ENCODE results near the gene ZFP82. TPM values are rescaled to one million over a fixed set of nuclear protein-coding genes. Genes with fewer than 3 reads are reported as not detected.

The ZFP82 gene
- total RNA-seq, result 5.4 TPM
- long read RNA-seq, transcript ZFP82-201 (5 exons, 2,623 nt), result major isoform, 6 of 10 reads
- long read RNA-seq, partial matches to known transcripts, result 0 of 10 reads
- long read RNA-seq, other reads (novel, unspliced or antisense), result 4 of 10 reads

- TF ChIP-seq CTCF (IDR thresholded peaks at IDR 0.05), result no peak
- peak; percentile 99 for ATAC-seq
- peak within 1 kb of the TSS; percentile 79 for H3K4me3 ChIP-seq
- no peaks in the 10 kb centered on the region for H3K36me3 ChIP-seq
- H3K27ac ChIP-seq, result peak within 1 kb of the TSS; percentile 91
- DNase-seq, result peak; percentile 91
- peaks cover 11% of the 10 kb centered on the region for H3K4me1 ChIP-seq
- H3K27me3 ChIP-seq, result no peaks in the 10 kb centered on the region
- no peaks in the 10 kb centered on the region for H3K9me3 ChIP-seq
- intact Hi-C loops (cut with DNase I), result no loop called here
These were observed at the start of gene ZFP82 for GRCh38 chr19:36418287-36419001. Gene ZFP82, minus strand, starts transcription at chr19:36418644. Its CDS starts 8,855 bp downstream, at chr19:36409789.

GRCh38 chr19:36460046-36460445, 41.6 kb upstream of the ZFP82 start:
- TF ChIP-seq CTCF (IDR thresholded peaks at IDR 0.05), result no peak
- Histone ChIP-seq H3K4me3 (no peak overlapping the region), H3K36me3 (no peaks in the 10 kb centered on the region), H3K9me3 (peaks cover 22% of the 10 kb centered on the region), H3K27ac (no peak overlapping the region), H3K4me1 (no peaks in the 10 kb centered on the region), H3K27me3 (no peaks in the 10 kb centered on the region)
- no peak for ATAC-seq
- no peak for DNase-seq
- intact Hi-C loops (cut with DNase I), result no loop called here

- Histone ChIP-seq H3K27ac (no peak overlapping the region), H3K27me3 (no peaks in the 10 kb centered on the region), H3K4me3 (no peak overlapping the region), H3K36me3 (no peaks in the 10 kb centered on the region), H3K4me1 (no peaks in the 10 kb centered on the region), H3K9me3 (peaks cover 52% of the 10 kb centered on the region)
- ATAC-seq (no peak), DNase-seq (no peak)
- no peak for TF ChIP-seq CTCF (IDR thresholded peaks at IDR 0.05)
- intact Hi-C loops (cut with DNase I), result no loop called here
These were observed 38.4 kb upstream of the ZFP82 start for GRCh38 chr19:36456831-36457230.

- TF ChIP-seq CTCF (IDR thresholded peaks at IDR 0.05), result no peak
- intact Hi-C loops (cut with DNase I), result no loop called here
- ATAC-seq (no peak), DNase-seq (no peak)
- peaks cover 91% of the 10 kb centered on the region for H3K9me3 ChIP-seq
- no peak overlapping the region for H3K27ac ChIP-seq
- no peaks in the 10 kb centered on the region for H3K4me1 ChIP-seq
- H3K4me3 ChIP-seq, result no peak overlapping the region
- H3K27me3 ChIP-seq, result no peaks in the 10 kb centered on the region
- H3K36me3 ChIP-seq, result peaks cover 16% of the 10 kb centered on the region
These were observed 30.7 kb upstream of the ZFP82 start for GRCh38 chr19:36449059-36449670.

- Histone ChIP-seq H3K9me3 (peaks cover 51% of the 10 kb centered on the region), H3K27me3 (no peaks in the 10 kb centered on the region), H3K4me1 (no peaks in the 10 kb centered on the region), H3K4me3 (no peak overlapping the region), H3K36me3 (no peaks in the 10 kb centered on the region), H3K27ac (no peak overlapping the region)
- no peak for DNase-seq
- intact Hi-C loops (cut with DNase I), result no loop called here
- ATAC-seq, result no peak
- TF ChIP-seq CTCF (IDR thresholded peaks at IDR 0.05), result no peak
These were observed 22.9 kb upstream of the ZFP82 start for GRCh38 chr19:36441339-36441738.

Measured in upper lobe of right lung (tissue), 1 donor.